GM12878 (cell line): ENCODE results near the gene CADM3. TPM values are rescaled to one million over a fixed set of nuclear protein-coding genes. Genes with fewer than 3 reads are reported as not detected.

ENCODE experiments used
- ATAC-seq: fragments of 200-7000 bp; cut with Tn5 transposase; 3 replicates; pipeline ENCODE4 v1.9.1; 2020; ENCODE audit warnings: mild to moderate bottlenecking, moderate library complexity
- BruUV-seq: library from RNA; stranded (reverse); fragments of 400-500 nt; replicated peaks from 2 replicates; lab custom pipeline; 2021; lab: Mats Ljungman, UMichigan
- CTCF ChIA-PET: fragments of 300-600 bp; sonication (Branson Sonifier 250); formaldehyde crosslinking; extraction: SDS; loops from one replicate; lab custom pipeline; 2021; ENCODE audit warnings: inconsistent platforms; lab: Yijun Ruan, JAX
- POLR2A ChIA-PET: fragments of 350-600 bp; formaldehyde crosslinking; extraction: SDS; loops from one replicate; lab custom pipeline; 2021; ENCODE audit warnings: inconsistent platforms; lab: Charles Lee
- RAD21 ChIA-PET: fragments of 300-600 bp; sonication (Branson Sonifier 250); formaldehyde crosslinking; loops from one replicate; lab custom pipeline; 2023; ENCODE audit warnings: antibody characterized with exemption; ENCODE audit not compliant: unreplicated experiment; lab: Charles Lee
- SMC1A ChIA-PET: fragments of 300-600 bp; sonication (Branson Sonifier 250); formaldehyde crosslinking; loops from one replicate; lab custom pipeline; 2023; ENCODE audit not compliant: unreplicated experiment, uncharacterized antibody; lab: Charles Lee
- DNase-seq: peaks from one replicate; pipeline ENCODE4 v3.0.0-alpha.2; 2011; ENCODE audit warnings: low read depth, low spot score
- FAIRE-seq: peaks from 3 replicates; lab custom pipeline; 2011; peaks lifted over from hg19 to GRCh38; lab: Jason Lieb, UNC
- H2AFZ ChIP-seq: 2 replicates; pipeline ENCODE4 v1.6.0; 2011; ENCODE audit warnings: low read depth, low read length, control low read depth; ENCODE audit not compliant: control insufficient read depth
- H3K27ac ChIP-seq: 2 replicates; pipeline ENCODE4 v1.5.1; 2011; ENCODE audit warnings: control low read depth; ENCODE audit not compliant: control insufficient read depth, insufficient read depth
- H3K27me3 ChIP-seq, 2 experiments: replicated peaks in 1 of 2; 2 replicates each; pipeline versions ENCODE4 v1.6.0 to v1.6.1; 2011; ENCODE audit warnings: low read length in 1 of 2; ENCODE audit not compliant: control insufficient read depth in 2 of 2, insufficient read depth in 2 of 2
- H3K36me3 ChIP-seq, 2 experiments: 2 replicates each; pipeline ENCODE4 v1.5.1; 2011; ENCODE audit warnings: low read length in 1 of 2; ENCODE audit not compliant: control insufficient read depth in 2 of 2, insufficient read depth in 2 of 2
- H3K4me1 ChIP-seq: 2 replicates; pipeline ENCODE4 v1.6.1; 2011; ENCODE audit warnings: mild to moderate bottlenecking, low read length, moderate library complexity, mixed read lengths; ENCODE audit not compliant: control insufficient read depth, insufficient read depth
- H3K4me2 ChIP-seq: 2 replicates; pipeline ENCODE4 v1.6.0; 2011; ENCODE audit warnings: control low read depth; ENCODE audit not compliant: control insufficient read depth, insufficient read depth
- H3K4me3 ChIP-seq: fragments of 200-600 bp; sonication (generic); 2 replicates; pipeline ENCODE4 v1.5.1; 2016
- H3K79me2 ChIP-seq: 2 replicates; pipeline ENCODE4 v1.6.0; 2011; ENCODE audit warnings: low read length; ENCODE audit not compliant: control insufficient read depth, insufficient read depth
- H3K9ac ChIP-seq: 2 replicates; pipeline ENCODE4 v1.8.0; 2011; ENCODE audit warnings: low read length, control low read depth, mixed read lengths; ENCODE audit not compliant: control insufficient read depth, insufficient read depth
- H3K9me3 ChIP-seq: replicated peaks from 3 replicates; pipeline ENCODE4 v1.5.1; 2011; ENCODE audit warnings: mild to moderate bottlenecking, low read length; ENCODE audit not compliant: control insufficient read depth, insufficient read depth
- H4K20me1 ChIP-seq: 2 replicates; pipeline ENCODE4 v1.6.0; 2011; ENCODE audit not compliant: control insufficient read depth, insufficient read depth
- ATF7 ChIP-seq: fragments of 450-650 bp; IDR thresholded peaks from 2 replicates; pipeline ENCODE4 v1.6.1; 2016; ENCODE audit warnings: low read depth, mild to moderate bottlenecking
- BCL11A ChIP-seq: IDR thresholded peaks from 2 replicates; pipeline ENCODE4 v1.6.1; 2011; ENCODE audit warnings: low read depth, low read length
- BHLHE40 ChIP-seq, 2 experiments: fragments of 450-650 bp in 1 of 2; IDR thresholded peaks; 2 replicates each; pipeline ENCODE4 v1.6.1; 2011 to 2017; ENCODE audit warnings: low read depth in 2 of 2, borderline replicate concordance in 1 of 2, improper control_type of control experiment in 1 of 2, low read length in 1 of 2, mild to moderate bottlenecking in 1 of 2
- IRF4 ChIP-seq: IDR thresholded peaks from 2 replicates; pipeline ENCODE4 v1.6.1; 2011; ENCODE audit warnings: low read depth, low read length
- KLF5 ChIP-seq: fragments of 450-650 bp; IDR thresholded peaks from 2 replicates; pipeline ENCODE4 v1.6.1; 2014; ENCODE audit warnings: mild to moderate bottlenecking; ENCODE audit not compliant: partially characterized antibody
- NFIC ChIP-seq: IDR thresholded peaks from 2 replicates; pipeline ENCODE4 v1.6.1; 2012; ENCODE audit warnings: low read depth, mild to moderate bottlenecking, inconsistent platforms, low read length, moderate library complexity
- NFYB ChIP-seq: IDR thresholded peaks from 2 replicates; pipeline ENCODE4 v1.6.1; 2011; ENCODE audit warnings: low read depth, mild to moderate bottlenecking, low read length, improper control_type of control experiment, moderate library complexity; ENCODE audit not compliant: insufficient read depth
- PML ChIP-seq: IDR thresholded peaks from 2 replicates; pipeline ENCODE4 v1.6.1; 2012; ENCODE audit warnings: low read length, inconsistent platforms
- RCOR1 ChIP-seq: conservative IDR thresholded peaks from 2 replicates; pipeline ENCODE4 v1.6.1; 2012; ENCODE audit warnings: low read depth, low read length, improper control_type of control experiment
- SRF ChIP-seq, 2 experiments: IDR thresholded peaks; 2 replicates each; pipeline ENCODE4 v1.6.1; 2011; ENCODE audit warnings: low read depth in 2 of 2, low read length in 2 of 2, mild to moderate bottlenecking in 1 of 2, moderate library complexity in 1 of 2
- TAF1 ChIP-seq: IDR thresholded peaks from 2 replicates; pipeline ENCODE4 v1.6.1; 2011; ENCODE audit warnings: mild to moderate bottlenecking, low read depth, low read length, borderline replicate concordance
- YBX1 ChIP-seq: fragments of 450-650 bp; IDR thresholded peaks from 2 replicates; pipeline ENCODE4 v1.6.1; 2016; ENCODE audit warnings: antibody characterized with exemption
- ZNF217 ChIP-seq: fragments of 450-650 bp; IDR thresholded peaks from 2 replicates; pipeline ENCODE4 v1.6.1; 2017; ENCODE audit warnings: antibody characterized with exemption, mild to moderate bottlenecking
- WGBS: methylation state at CpG from one replicate; pipeline ENCODE4 v1.1.6; 2016; ENCODE audit warnings: low lambda C conversion rate; ENCODE audit not compliant: insufficient replicate concordance, insufficient coverage; ENCODE audit errors: missing lambda C conversion rate; 5-methylcytosine and 5-hydroxymethylcytosine counted together
- in situ Hi-C: fragments of 300-500 bp; cut with MboI; formaldehyde crosslinking; loops from 9 replicates; pipeline ENCODE4 v1.14.3; 2018; ENCODE audit warnings: mixed read lengths
- intact Hi-C: fragments of 100-400 bp; cut with micrococcal nuclease; formaldehyde crosslinking; loops from one replicate; pipeline ENCODE4 v1.14.2; 2022; ENCODE audit not compliant: unreplicated experiment
- polyA plus RNA-seq, 11 experiments: library from polyadenylated mRNA; depleted of rRNA in 4 of 11; unstranded in 6 of 11; stranded (reverse) in 5 of 11; fragments of >200 nt; fragmentation: Nextera tagmentation in 4 of 11; fragmentation: Illumina TruSeq in 1 of 11; extraction: Ambion mirVana in 4 of 11; extraction: Trizol in 1 of 11; gene quantifications; 1 replicate in 1 of 11; 2 replicates in 10 of 11; pipeline versions ENCODE4 v1.2.1 to v1.2.3, GENCODE V29; 2011 to 2016; ENCODE audit warnings: inconsistent platforms in 2 of 11, missing spikeins in 2 of 11, low read depth in 1 of 11
- total RNA-seq, 4 experiments: library from RNA; depleted of rRNA in 3 of 4; stranded (reverse); fragments of >200 nt in 3 of 4; fragmentation: Illumina TruSeq in 1 of 4; extraction: Trizol in 1 of 4; gene quantifications; 2 replicates each; pipeline versions ENCODE4 v1.2.1 to v1.2.3, GENCODE V29; 2013 to 2021
- TF ChIP-seq, protein P1 (sequence below): IDR thresholded peaks from 2 replicates; pipeline ENCODE4 v1.6.1; 2011; ENCODE audit warnings: mild to moderate bottlenecking, low read depth, low read length, moderate library complexity; ENCODE audit not compliant: insufficient replicate concordance
- TF ChIP-seq, protein P2 (sequence below): fragments of 450-650 bp; IDR thresholded peaks from 2 replicates; pipeline ENCODE4 v1.6.1; 2018; ENCODE audit warnings: borderline replicate concordance, mild to moderate bottlenecking; ENCODE audit not compliant: partially characterized antibody

CADM3 gene
- total and polyA plus RNA-seq, 10 of the 15 experiments (the other 5 are each of a cell fraction or from before 2014, with no cell fraction given): 0.04 to 0.37 TPM; not detected in 8

DNA sequence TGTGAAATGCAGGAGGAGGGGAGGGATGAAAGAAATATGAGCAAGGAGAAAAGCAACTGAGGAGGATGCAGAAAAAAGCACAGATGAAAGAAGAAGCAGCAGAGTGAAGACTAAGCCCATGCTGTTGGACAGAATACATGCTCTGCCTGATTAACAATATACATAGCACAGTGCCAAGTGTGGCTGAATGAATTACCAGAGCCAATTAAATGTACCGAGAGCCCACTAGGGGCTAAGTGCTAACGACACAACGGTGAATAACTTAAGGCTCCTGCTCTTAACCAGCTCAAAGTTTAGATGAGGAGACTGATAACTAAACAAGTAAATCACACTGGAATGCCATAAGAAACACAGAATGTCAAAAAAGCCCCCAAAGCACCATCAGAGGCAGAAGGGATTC lies 15.6 kb downstream of the CADM3 start (continued):
- TF ChIP-seq, protein P1, sequence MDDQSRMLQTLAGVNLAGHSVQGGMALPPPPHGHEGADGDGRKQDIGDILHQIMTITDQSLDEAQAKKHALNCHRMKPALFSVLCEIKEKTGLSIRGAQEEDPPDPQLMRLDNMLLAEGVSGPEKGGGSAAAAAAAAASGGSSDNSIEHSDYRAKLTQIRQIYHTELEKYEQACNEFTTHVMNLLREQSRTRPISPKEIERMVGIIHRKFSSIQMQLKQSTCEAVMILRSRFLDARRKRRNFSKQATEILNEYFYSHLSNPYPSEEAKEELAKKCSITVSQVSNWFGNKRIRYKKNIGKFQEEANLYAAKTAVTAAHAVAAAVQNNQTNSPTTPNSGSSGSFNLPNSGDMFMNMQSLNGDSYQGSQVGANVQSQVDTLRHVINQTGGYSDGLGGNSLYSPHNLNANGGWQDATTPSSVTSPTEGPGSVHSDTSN: no peak
- no peak for TF ChIP-seq BHLHE40 (IDR thresholded peaks at IDR 0.05; ENCODE audit: borderline replicate concordance in 1 of 2, low read depth in 2 of 2, low read length in 1 of 2)
- TF ChIP-seq RCOR1: no peak
- no peak for TF ChIP-seq ATF7
- TF ChIP-seq PML: no peak
- TF ChIP-seq ZNF217: no peak

DNA sequence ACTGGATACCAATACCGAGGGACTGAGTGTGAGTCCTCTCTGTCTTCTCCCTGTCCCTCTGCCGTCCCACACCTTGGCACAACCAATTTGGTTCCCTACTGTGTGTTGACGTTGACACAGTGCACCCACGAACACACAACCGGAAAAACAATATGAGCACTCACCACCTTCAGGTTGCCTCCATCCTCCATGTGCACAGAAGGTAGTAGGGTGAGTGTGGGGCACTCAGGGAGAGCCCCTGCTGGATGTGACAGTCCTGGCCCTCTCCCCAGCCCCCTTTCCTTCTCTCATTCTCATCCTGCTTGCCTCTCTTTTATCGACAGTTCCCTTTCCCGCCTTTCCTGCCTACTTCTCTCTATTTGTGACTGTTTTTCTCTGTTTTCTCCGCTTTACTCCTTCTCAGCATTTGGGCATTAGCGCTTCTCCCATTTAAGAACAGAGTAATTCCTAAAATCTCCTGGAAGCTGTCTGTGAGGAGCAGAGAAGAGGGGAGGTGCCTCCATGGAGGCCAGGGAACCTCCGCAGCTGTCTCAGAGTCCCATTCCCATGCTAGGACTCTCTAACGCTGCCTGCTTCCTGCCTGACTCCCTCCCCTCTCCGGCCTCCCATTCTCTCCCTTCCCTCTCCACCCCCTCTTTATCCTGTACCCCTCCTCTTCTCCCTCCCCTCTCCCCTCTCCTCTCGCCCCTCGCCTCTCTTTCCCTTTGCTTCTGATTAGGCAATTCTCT lies 16.4 kb downstream of the CADM3 start:
- peak; percentile 40 for ATAC-seq
- no peak overlapping the region for H3K27ac ChIP-seq
- FAIRE-seq: no peak
- peaks cover 4 to 6% of the 10 kb centered on the region in 2 experiments; a peak in 2 of 4 replicates for H3K27me3 ChIP-seq
- no peaks in the 10 kb centered on the region for H3K9me3 ChIP-seq
- in situ Hi-C loops (no loop called here), intact Hi-C loops (no loop called here)
- ChIA-PET CTCF (interaction anchor here (1.0 to 1.5 kb wide), 3 partner anchors 9 to 55 kb away, joined by 3 to 5 read pairs (median 3); no protein-coding TSS in a partner anchor), RAD21 (interaction anchor here (1.1 kb wide), 1 partner anchor 22 kb away, joined by 3 read pairs; no protein-coding TSS in a partner anchor), POLR2A (interaction anchor here (0.5 to 0.9 kb wide), 3 partner anchors 10 to 56 kb away, joined by 3 to 7 read pairs (median 4); no protein-coding TSS in a partner anchor), SMC1A (interaction anchor here (0.7 to 1.1 kb wide), 2 partner anchors 10 to 20 kb away, joined by 3 read pairs; no protein-coding TSS in a partner anchor)
- H3K4me3 ChIP-seq: no peak overlapping the region
- no peak overlapping the region for H2AFZ ChIP-seq
- DNase-seq: no peak
- H3K4me2 ChIP-seq: no peak overlapping the region
- no peaks in the 10 kb centered on the region for H3K4me1 ChIP-seq
- no peak overlapping the region for H3K9ac ChIP-seq
- 4% methylated on average over 11 of the region's 14 CpGs for WGBS
- H4K20me1 ChIP-seq: no peaks in the 10 kb centered on the region
- no TSS peak for BruUV-seq
- no peaks in the 10 kb centered on the region for H3K36me3 ChIP-seq
- no peaks in the 10 kb centered on the region for H3K79me2 ChIP-seq
- TF ChIP-seq NFIC (no peak), BCL11A (no peak), SRF (IDR thresholded peaks at IDR 0.05; ENCODE audit: low read depth in 2 of 2, low read length in 2 of 2) (no peak), KLF5 (no peak), NFYB (no peak), IRF4 (no peak), YBX1 (no peak), TAF1 (no peak)
- TF ChIP-seq, protein P2, sequence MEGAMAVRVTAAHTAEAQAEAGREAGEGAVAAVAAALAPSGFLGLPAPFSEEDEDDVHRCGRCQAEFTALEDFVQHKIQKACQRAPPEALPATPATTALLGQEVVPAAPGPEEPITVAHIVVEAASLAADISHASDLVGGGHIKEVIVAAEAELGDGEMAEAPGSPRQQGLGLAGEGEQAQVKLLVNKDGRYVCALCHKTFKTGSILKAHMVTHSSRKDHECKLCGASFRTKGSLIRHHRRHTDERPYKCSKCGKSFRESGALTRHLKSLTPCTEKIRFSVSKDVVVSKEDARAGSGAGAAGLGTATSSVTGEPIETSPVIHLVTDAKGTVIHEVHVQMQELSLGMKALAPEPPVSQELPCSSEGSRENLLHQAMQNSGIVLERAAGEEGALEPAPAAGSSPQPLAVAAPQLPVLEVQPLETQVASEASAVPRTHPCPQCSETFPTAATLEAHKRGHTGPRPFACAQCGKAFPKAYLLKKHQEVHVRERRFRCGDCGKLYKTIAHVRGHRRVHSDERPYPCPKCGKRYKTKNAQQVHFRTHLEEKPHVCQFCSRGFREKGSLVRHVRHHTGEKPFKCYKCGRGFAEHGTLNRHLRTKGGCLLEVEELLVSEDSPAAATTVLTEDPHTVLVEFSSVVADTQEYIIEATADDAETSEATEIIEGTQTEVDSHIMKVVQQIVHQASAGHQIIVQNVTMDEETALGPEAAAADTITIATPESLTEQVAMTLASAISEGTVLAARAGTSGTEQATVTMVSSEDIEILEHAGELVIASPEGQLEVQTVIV: no peak
